ENCODE data around the gene COL19A1. TPM values are rescaled to one million over a fixed set of nuclear protein-coding genes. Genes with fewer than 3 reads are reported as not detected.

Gene COL19A1
- total RNA-seq, 2 experiments from 2014 or later, result 0.03 TPM; not detected in 1

DNA sequence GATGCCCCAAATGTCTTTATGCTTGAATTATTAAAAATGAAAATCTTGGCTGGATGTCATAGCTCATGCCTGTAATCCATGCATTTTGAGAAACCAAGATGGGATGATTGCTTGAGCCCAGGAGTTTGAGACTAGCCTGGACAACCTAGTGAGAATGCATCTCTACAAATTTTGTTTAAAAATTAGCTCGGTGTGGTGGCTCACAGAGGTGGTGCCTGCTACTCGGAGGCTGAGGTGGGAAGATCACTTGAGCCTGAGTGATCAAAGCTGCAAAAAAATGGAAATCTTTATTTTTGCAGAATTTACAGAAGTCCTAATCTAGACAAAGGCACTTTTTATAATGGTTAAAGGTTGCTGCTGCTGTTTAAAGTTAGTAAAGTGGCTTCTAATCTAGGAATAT, 20.0 kb upstream of the COL19A1 start:
- H3K4me2 ChIP-seq (ENCODE audit: low read length), result no peak overlapping the region
- ChIA-PET POLR2A (no interaction called here), CTCF (ENCODE audit: unreplicated experiment) (no interaction called here)
- intact Hi-C loops (cut with micrococcal nuclease; ENCODE audit: unreplicated experiment), result no loop called here
- no peak overlapping the region for H3K4me3 ChIP-seq (ENCODE audit: low read depth, low read length, poor library complexity, severe bottlenecking)
- H3K9me3 ChIP-seq (ENCODE audit: low read length), result no peaks in the 10 kb centered on the region
- H2AFZ ChIP-seq (ENCODE audit: low read length), result no peak overlapping the region
- H3K4me1 ChIP-seq (ENCODE audit: insufficient read depth, low read length, poor library complexity, severe bottlenecking), result no peaks in the 10 kb centered on the region
- no peaks in the 10 kb centered on the region for H3K9me2 ChIP-seq (ENCODE audit: insufficient read depth, low read length)
- no TSS peak for BruUV-seq (replicated peaks)
- no peaks in the 10 kb centered on the region for H3K79me2 ChIP-seq (ENCODE audit: insufficient read depth, low read depth, low read length)
- H4K20me1 ChIP-seq (ENCODE audit: insufficient read depth, low read length), result no peaks in the 10 kb centered on the region
- DNase-seq (ENCODE audit: low spot score), result no peak
- no peak overlapping the region for H3K27ac ChIP-seq (ENCODE audit: low read depth, low read length, poor library complexity, severe bottlenecking)
- H3K36me3 ChIP-seq (ENCODE audit: insufficient read depth, low read length), result no peaks in the 10 kb centered on the region
- TF ChIP-seq, protein P1, sequence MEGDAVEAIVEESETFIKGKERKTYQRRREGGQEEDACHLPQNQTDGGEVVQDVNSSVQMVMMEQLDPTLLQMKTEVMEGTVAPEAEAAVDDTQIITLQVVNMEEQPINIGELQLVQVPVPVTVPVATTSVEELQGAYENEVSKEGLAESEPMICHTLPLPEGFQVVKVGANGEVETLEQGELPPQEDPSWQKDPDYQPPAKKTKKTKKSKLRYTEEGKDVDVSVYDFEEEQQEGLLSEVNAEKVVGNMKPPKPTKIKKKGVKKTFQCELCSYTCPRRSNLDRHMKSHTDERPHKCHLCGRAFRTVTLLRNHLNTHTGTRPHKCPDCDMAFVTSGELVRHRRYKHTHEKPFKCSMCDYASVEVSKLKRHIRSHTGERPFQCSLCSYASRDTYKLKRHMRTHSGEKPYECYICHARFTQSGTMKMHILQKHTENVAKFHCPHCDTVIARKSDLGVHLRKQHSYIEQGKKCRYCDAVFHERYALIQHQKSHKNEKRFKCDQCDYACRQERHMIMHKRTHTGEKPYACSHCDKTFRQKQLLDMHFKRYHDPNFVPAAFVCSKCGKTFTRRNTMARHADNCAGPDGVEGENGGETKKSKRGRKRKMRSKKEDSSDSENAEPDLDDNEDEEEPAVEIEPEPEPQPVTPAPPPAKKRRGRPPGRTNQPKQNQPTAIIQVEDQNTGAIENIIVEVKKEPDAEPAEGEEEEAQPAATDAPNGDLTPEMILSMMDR (conservative IDR thresholded peaks at IDR 0.05; ENCODE audit: low read length), result no peak
- no peak for TF ChIP-seq EZH2phosphoT487 (IDR thresholded peaks at IDR 0.05; ENCODE audit: borderline replicate concordance, low read depth, low read length)

DNA sequence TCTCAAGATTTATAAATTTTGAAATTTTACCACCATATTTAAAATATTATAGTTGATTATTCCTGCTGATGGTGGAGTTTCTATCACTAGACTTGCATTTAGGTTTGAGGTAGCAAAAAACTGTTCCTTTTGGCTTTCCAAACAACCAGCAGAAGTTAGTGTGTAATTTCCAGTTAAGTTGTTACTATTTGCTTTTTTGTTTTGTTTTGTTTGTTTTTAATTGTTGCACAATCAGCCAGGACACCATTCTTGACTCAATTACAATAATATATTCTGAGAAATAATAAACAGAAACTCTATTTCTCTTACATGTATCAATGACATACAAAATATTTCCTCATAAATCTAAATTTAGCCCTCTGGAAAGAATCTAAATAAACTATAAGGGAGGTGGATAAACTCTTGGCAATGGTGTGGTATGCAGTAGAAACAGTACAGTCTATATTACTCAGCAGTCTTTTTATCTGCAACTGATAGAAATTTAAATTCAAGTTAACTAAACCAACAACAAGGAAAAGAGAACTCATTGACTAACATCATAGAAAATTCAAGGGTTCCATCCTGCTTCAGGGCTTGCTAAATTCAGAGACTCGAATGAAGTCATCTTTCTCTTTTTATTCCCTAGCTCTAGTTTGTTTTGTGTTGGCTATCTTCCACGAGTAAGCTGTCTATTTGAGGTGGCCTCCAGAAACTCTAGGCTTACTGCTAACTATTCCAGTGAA, 19.4 kb upstream of the COL19A1 start:
- Histone ChIP-seq H3K4me2 (ENCODE audit: low read length) (no peak overlapping the region), H4K20me1 (ENCODE audit: insufficient read depth, low read length) (no peaks in the 10 kb centered on the region), H3K4me3 (ENCODE audit: low read depth, low read length, poor library complexity, severe bottlenecking) (no peak overlapping the region), H3K79me2 (ENCODE audit: insufficient read depth, low read depth, low read length) (no peaks in the 10 kb centered on the region), H3K4me1 (ENCODE audit: insufficient read depth, low read length, poor library complexity, severe bottlenecking) (no peaks in the 10 kb centered on the region), H3K27ac (ENCODE audit: low read depth, low read length, poor library complexity, severe bottlenecking) (no peak overlapping the region), H3K9me3 (ENCODE audit: low read length) (no peaks in the 10 kb centered on the region), H3K9me2 (ENCODE audit: insufficient read depth, low read length) (no peaks in the 10 kb centered on the region), H2AFZ (ENCODE audit: low read length) (no peak overlapping the region), H3K36me3 (ENCODE audit: insufficient read depth, low read length) (no peaks in the 10 kb centered on the region)
- ChIA-PET CTCF (ENCODE audit: unreplicated experiment) (no interaction called here), POLR2A (interaction anchor here (0.6 kb wide), 1 partner anchor 1401 kb away, joined by 3 read pairs; no protein-coding TSS in a partner anchor)
- no TSS peak for BruUV-seq (replicated peaks)
- no peak for DNase-seq (ENCODE audit: low spot score)
- TF ChIP-seq, protein P1 (conservative IDR thresholded peaks at IDR 0.05; ENCODE audit: low read length), result no peak
- no peak for TF ChIP-seq EZH2phosphoT487 (IDR thresholded peaks at IDR 0.05; ENCODE audit: borderline replicate concordance, low read depth, low read length)
- intact Hi-C loops (cut with micrococcal nuclease; ENCODE audit: unreplicated experiment), result no loop called here

DNA sequence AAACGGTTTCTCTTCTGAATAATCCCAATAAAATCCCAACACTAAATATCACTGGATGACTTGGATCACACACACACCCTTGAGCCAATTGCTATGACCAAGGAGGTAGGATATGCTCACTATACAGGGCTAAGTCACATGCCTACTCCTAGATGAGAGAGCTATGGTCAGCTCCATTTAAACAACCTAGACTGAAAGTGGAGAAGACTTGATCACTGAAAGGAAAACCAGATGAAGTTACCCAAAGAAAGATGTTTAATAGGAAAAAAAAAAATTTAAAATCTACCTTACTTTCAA, 18.9 kb upstream of the COL19A1 start:
- CTCF ChIA-PET (ENCODE audit: unreplicated experiment), result no interaction called here
- Histone ChIP-seq H3K9me3 (ENCODE audit: low read length) (no peaks in the 10 kb centered on the region), H3K4me2 (ENCODE audit: low read length) (no peak overlapping the region), H3K79me2 (ENCODE audit: insufficient read depth, low read depth, low read length) (no peaks in the 10 kb centered on the region), H3K27ac (ENCODE audit: low read depth, low read length, poor library complexity, severe bottlenecking) (no peak overlapping the region), H3K4me1 (ENCODE audit: insufficient read depth, low read length, poor library complexity, severe bottlenecking) (no peaks in the 10 kb centered on the region), H2AFZ (ENCODE audit: low read length) (no peak overlapping the region), H3K9me2 (ENCODE audit: insufficient read depth, low read length) (no peaks in the 10 kb centered on the region), H3K4me3 (ENCODE audit: low read depth, low read length, poor library complexity, severe bottlenecking) (no peak overlapping the region), H3K36me3 (ENCODE audit: insufficient read depth, low read length) (no peaks in the 10 kb centered on the region), H4K20me1 (ENCODE audit: insufficient read depth, low read length) (no peaks in the 10 kb centered on the region)
- DNase-seq (ENCODE audit: low spot score), result no peak
- BruUV-seq (replicated peaks), result no TSS peak
- POLR2A ChIA-PET, result interaction anchor here (0.6 kb wide), 1 partner anchor 1401 kb away, joined by 3 read pairs; no protein-coding TSS in a partner anchor
- TF ChIP-seq, protein P1 (conservative IDR thresholded peaks at IDR 0.05; ENCODE audit: low read length), result no peak
- TF ChIP-seq EZH2phosphoT487 (IDR thresholded peaks at IDR 0.05; ENCODE audit: borderline replicate concordance, low read depth, low read length), result no peak
- intact Hi-C loops (cut with micrococcal nuclease; ENCODE audit: unreplicated experiment), result no loop called here
